GM15510 (cell line): ENCODE results near the gene SEPHS2.

Experiments used
- POLR2A ChIP-seq: IDR thresholded peaks from 3 replicates; pipeline ENCODE4 v1.6.1; 2011; ENCODE audit warnings: borderline replicate concordance; ENCODE audit not compliant: insufficient read length; ENCODE audit errors: extremely low read depth

SEPHS2 gene

DNA sequence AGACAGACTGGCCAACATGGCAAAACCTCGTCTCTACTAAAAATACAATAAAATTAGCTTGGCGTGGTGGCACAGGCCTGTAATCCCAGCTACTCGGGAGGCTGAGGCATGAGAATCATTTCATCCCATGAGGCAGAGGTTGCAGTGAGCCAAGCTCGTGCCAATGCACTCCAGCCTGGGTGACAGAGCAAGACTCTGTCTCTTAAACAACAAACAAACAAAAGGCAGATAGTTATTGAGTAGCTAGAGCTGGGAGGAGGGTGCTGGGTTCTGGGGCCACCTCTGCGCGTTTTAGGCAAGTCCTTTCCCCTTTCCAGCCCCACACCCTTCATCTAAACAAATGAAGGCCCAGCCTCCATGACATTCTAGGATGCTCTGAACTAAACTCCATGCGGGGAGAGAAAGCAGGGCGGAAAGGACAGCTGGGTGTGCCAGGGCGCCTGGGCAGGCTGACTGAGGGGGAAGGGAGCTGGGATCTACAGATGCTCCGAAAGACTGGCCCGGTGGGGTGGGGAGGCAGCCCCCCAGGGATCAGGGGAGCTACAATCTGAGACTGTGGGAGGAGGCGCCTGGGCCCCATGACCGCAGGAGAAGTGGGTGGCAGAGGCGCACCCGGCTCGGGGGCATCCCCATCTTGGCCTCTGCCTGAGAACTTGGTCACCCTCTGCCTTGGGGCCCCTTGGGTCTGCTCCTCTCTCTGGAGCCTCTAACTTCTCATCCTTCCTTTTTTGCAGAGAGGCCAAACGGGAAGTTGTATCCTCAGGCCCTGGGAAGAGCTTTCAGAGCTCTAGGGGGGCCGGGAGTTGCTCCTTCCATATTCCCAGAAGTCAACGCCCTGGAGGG, 27.8 kb upstream of the SEPHS2 start:
- peak; percentile 47 for TF ChIP-seq POLR2A

DNA sequence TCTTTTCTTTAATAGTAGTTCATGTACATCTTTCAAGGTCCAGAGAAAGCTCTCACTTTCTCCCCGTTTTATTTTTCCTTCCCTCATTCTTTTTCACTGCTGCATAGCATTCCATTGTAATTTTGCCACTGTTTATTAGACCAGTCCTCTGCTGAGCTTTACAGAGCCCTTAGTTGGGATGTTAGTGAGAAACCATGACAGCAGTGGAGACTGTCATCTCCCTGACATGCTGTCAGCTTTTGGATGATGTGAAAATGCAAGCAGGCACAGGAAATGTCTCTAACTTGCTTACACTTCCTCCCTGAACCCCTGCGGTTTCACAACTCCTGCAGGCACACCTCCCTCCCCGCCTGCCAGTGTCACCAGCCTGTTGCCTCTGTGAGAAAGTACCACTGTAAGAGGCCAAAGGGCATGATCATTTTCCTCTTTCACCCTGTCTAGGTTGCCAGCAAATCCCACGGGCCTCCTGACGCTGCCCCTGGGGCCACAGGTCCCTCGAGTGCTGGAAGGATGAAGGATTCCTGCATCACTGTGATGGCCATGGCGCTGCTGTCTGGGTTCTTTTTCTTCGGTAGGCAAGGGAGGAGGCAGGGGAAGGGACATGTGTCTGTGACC, 26.8 kb upstream of the SEPHS2 start, which contains the start of gene ITGAL:
TSS of gene ITGAL (plus strand) at position 415 of the 615 bp plus-strand sequence. CDS start at position 511, 96 bp downstream.
- peak; percentile 64 for TF ChIP-seq POLR2A

DNA sequence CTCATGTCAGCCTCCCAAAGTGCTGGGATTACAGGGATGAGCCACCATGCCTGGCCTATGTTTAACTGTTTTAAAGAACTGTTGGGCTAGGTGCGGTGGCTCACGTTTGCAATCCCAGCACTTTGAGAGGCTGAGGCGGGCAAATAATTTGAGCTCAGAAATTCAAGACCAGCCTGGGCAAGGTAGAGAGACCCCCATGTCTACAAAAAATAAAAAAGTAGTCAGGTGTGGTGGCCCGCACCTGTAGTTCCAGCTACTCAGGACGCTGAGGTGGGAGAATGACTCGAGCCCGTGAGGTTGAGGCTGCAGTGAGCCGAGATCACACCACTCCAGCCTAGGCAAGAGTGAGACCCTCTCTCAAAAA, 24.9 kb upstream of the SEPHS2 start:
- no peak for TF ChIP-seq POLR2A

DNA sequence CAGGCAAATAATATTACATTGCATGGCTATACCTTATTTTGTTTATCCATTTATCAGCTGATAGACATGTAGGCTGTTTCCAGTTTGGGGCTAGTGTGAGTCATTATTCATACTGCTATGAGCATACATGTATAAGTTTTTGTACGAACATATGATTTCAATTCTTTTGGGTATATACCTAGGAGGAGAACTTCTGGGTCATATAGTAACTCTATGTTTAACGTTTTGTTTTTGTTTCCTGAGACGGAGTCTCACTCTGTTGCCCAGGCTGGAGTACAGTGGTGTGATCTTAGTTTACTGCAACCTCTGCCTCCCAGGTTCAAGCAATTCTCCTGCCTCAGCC, 24.5 kb upstream of the SEPHS2 start:
- TF ChIP-seq POLR2A, result no peak

DNA sequence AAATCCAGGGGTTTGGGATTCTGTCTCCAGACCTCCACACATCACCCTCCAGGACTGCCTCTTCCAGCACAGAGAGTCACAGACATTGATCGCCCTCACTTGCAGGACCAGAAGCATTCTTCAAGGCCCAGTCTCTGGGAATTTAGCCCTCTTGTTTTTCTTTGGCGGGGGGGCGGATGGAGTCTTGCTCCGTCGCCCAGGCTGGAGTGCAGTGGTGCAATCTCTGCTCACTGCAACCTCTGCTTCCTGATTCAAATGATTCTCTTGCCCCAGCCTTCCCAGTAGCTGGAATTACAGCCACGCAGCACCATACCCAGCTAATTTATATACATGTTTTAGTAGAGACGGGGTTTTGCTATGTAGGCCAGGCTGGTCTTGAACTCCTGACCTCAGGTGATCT, 18.4 kb upstream of the SEPHS2 start:
- no peak for TF ChIP-seq POLR2A

DNA sequence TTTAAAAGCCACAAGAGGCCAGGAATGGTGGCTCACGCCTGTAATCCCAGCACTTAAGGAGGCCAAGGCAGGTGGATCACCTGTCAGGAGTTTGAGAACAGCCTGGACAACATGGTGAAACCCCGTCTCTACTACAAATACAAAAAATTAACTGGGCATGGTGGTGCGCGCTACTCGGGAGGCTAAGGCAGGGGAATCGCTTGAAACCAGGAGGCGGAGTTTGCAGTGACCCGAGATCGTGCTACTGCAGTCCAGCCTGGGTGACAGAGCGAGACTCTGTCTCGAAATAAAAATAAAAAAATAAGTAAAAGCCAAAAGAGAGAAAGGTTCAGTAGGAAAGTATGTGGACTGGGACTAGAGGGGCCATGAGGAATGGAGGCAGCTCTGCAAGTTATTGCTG, 13.8 kb upstream of the SEPHS2 start:
- TF ChIP-seq POLR2A, result no peak

DNA sequence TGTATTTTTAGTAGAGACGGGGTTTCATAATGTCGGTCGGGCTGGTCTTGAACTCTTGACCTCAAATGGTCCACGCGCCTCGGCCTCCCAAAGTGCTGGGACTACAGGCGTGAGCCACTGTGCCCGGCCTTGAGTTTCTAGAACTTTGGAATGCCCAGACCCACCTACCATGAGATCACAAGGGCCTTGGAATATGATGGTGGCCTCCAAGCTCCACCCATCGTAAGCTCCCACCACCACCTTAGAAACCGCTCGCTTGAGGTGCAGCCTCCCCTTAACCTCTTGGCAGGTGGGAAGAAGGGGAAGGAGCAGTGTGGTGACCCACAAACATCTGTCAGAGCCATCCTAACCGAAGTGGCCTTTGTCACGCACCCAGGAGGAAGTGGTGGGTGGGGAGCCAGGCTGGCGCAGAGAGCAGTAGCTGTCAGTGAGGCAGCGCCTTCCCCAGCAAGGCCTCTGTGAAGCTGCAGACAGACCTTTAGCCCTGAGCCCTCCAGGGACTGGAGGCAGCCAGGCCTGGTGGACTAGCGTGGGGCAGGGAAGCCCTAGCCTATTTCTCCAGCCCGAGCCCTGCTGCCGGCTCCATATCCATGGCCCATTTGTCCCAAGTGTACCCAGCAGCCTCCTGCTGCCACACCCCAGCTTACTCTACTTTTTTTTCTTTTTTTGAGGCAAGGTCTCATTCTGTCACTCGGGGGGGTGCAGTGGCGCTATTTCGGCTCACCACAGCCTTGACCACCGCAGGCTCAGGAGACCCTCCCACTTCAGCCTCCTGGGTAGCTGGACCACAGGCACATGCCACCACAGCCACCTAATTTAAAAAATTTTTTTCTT, 13.1 kb upstream of the SEPHS2 start:
- TF ChIP-seq POLR2A, result peak; percentile 80

DNA sequence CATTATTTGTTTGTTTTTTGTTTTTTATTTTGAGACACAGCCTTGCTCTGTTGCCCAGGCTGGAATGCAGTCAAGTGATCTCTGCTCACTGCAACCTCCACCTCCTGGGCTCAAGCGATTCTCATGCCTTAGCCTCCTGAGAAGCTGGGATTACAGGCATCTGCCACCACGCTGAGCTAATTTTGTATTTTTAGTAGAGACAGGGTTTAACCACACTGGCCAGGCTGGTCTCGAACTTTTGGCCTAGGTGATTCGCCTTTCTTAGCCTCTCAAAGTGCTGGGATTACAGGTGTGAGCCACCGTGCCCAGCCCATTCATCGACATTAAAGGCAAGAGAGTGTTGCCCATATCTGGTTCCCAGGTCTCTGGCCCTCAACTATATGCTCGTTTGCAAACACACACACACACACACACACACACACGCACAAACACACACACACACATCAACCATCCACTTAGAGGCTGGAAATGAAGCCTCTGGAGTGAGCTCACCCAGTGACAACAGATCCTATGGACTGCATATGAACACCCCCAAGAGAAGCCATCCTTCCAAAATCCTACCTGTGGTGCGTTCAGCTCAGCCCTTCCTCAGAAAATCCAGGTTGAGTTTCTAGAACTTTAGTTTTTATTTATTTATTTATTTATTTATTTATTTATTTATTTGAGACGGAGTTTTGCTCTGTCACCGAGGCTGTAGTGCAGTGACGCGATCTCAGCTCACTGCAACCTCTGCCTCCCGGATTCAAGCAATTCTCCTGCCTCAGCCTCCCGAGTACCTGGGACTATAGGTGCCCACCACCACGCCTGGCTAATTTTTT, 12.3 kb upstream of the SEPHS2 start:
- peak; percentile 10 for TF ChIP-seq POLR2A

DNA sequence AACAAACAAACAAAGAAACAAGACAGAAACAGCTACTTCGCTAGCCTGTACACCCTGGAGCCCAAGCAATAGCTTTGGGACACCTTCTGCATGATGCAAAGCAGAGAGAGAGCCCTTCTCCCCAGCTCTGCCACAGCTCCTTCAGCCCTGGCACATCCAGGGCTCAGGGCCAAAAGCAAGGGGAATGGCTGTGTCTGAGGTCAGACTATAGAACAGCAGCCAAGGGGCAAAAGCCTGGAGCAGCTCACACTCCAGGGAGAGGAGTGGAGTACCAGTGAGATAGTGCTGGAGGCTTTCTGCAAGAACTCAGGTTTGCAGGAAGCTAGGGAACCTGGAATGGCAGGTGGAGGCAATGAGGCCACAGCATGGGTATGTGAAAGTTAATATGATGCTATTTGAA, 11.6 kb upstream of the SEPHS2 start:
- TF ChIP-seq POLR2A, result no peak

DNA sequence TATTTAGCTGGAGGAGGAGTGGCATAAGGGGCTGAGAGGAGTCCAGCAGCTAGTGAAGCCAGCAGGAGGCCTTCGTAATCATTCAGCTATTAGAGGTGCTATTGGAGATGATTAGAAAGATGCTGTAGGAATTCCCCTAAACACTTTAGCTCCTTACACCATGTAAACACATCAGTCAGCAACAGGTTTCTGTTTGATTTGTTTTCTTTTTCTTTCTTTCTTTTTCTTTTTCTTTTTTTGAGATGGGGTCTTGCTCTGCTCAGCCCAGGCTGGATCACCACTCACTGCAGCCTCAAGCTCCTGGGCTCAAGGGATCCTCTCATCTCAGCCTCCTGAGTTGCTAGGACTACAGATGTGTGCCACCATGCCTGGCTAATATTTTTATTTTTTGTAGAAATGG, 10.6 kb upstream of the SEPHS2 start:
- no peak for TF ChIP-seq POLR2A

DNA sequence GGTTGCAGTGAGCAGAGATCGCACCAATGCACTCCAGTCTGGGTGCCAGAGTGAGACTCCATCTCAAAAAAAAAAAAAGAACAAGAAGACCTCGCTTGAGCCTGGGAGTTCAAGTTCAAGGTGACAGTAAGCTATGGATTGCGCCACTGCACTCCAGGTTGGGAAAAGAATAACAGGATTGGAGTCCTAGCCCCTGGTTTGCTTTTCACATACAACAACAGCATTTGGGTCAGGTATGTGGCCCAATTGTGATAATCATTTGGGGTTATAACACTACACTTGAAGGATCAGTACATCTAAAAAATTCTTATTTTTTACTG, 3.4 kb upstream of the SEPHS2 start:
- no peak for TF ChIP-seq POLR2A

DNA sequence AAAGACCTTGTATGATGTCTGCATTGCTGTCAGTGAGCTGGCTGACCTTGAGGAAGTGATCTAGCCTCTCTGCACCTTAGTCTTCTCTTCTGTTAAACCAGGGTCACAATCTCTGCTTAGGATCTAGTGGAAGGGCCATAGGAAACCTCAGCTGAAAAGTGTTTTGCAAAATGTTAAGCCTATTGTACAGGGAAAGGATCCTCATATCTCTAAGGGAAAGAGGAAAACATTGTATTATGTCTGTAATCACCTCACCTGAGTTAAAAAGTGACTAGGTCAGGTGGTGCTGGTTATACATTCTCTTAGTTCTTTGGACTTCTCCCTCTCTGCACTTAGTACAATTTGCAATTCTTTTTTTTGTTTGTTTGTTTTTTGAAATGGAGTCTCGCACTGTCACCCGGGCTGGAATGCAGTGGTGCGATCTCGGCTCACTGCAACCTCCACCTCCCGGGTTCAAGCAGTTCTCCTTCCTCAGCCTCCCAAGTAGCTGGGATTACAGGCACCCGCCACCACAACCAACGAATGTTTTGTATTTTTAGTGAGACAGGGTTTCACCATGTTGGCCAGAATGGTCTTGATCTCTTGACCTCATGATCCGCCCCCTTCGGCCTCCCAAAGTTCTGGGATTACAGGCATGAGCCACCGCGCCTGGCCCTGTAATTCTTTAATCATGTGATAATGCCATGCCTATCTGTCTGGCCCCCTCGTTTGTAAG, 2.0 kb upstream of the SEPHS2 start:
- TF ChIP-seq POLR2A, result no peak

DNA sequence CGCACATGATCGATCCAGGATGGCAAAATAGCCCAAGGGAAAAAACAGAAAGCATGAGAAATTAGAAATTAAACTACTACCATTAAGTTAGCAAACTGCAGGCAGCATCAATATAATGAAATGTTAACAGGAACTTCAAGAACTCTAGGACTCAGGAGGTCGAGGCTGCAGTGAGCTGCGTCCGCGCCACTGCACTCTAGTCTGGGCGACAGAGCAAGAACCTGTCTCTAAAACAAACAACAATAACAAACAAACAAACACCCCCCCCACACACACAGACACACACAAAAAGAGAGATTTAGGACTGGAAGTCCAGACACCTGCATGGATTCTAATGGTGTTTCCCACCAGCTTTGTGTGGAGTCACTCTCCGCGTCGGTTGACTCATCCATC, 525 bp upstream of the SEPHS2 start:
- no peak for TF ChIP-seq POLR2A

DNA sequence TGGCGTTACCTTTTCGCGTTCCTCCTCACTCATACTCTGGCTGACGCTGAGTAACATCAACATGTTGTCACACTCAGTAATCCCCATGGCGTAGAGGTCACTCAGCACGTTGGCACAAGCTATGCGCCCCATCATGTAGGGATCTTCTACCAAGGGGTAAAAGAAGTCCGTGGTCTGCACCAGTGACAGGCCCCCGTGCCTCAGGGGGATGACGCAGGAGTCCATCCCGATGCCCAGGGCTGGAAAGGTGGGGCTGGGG, 596 bp downstream of the SEPHS2 start:
- TF ChIP-seq POLR2A, result no peak
